Measurements from ENCODE around the gene GATB. TPM values are rescaled to one million over a fixed set of nuclear protein-coding genes. Genes with fewer than 3 reads are reported as not detected.

The GATB gene
- total and polyA plus RNA-seq, 2 donors (not counting 1 experiment from before 2014, with no cell fraction given) = 11.6 to 19.2 TPM

GRCh38 chr4:151744614-151745013 is 16.2 kb downstream of the GATB start:
- no peaks in the 10 kb centered on the region for H3K27me3 ChIP-seq (replicated peaks in 1 of 4; ENCODE audit: control extremely low read depth in 1 of 4, control insufficient read depth in 3 of 4, insufficient read depth in 4 of 4, low read length in 3 of 4)
- no peak overlapping the region for H3K9ac ChIP-seq (ENCODE audit: low read length)
- H4K20me1 ChIP-seq (ENCODE audit: control insufficient read depth, insufficient read depth, low read length, poor library complexity, severe bottlenecking) = no peaks in the 10 kb centered on the region
- Mint-ChIP-seq H3K4me1 (no peaks in the 10 kb centered on the region), H3K27ac (no peak overlapping the region), H3K9me3 (ENCODE audit: insufficient read depth) (no peaks in the 10 kb centered on the region), H3K4me3 (no peak overlapping the region), H3K27me3 (no peaks in the 10 kb centered on the region)
- H3K27ac ChIP-seq (ENCODE audit: low read length in 2 of 2) = no peak overlapping the region
- ATAC-seq (ENCODE audit: low read depth) = no peak
- no peak for DNase-seq
- no peaks in the 10 kb centered on the region for H3K4me1 ChIP-seq (ENCODE audit: control insufficient read depth in 2 of 2, insufficient read depth in 2 of 2, low read length in 2 of 2)
- ChIA-PET POLR2A (no interaction called here), CTCF (no interaction called here)
- WGBS (ENCODE audit: insufficient coverage) = no CpG with 5 or more reads among the region's 1 CpG
- TF ChIP-seq CTCF (IDR thresholded peaks at IDR 0.05) = no peak
- no peak for TF ChIP-seq EZH2 (IDR thresholded peaks at IDR 0.05; ENCODE audit: borderline replicate concordance, insufficient read depth, low read depth, low read length, poor library complexity, severe bottlenecking)
- H3K4me2 ChIP-seq (replicated peaks; ENCODE audit: low read depth, low read length, poor library complexity, severe bottlenecking) = no peak overlapping the region
- H3K9me3 ChIP-seq (ENCODE audit: control extremely low read depth in 1 of 3, control insufficient read depth in 2 of 3, insufficient read depth in 1 of 3, low read length in 2 of 3) = no peaks in the 10 kb centered on the region
- no peak overlapping the region for H2AFZ ChIP-seq (ENCODE audit: insufficient read depth, low read depth, low read length, poor library complexity, severe bottlenecking)
- H3K79me2 ChIP-seq (ENCODE audit: control insufficient read depth, insufficient read depth, low read length) = peaks cover 3% of the 10 kb centered on the region
- intact Hi-C loops (cut with micrococcal nuclease) = no loop called here
- H3K4me3 ChIP-seq (ENCODE audit: control extremely low read depth in 1 of 5, extremely low read depth in 1 of 5, insufficient read depth in 1 of 5, low read depth in 2 of 5, low read length in 4 of 5) = no peak overlapping the region
- peaks cover 1 to 12% of the 10 kb centered on the region in 2 experiments for H3K36me3 ChIP-seq (replicated peaks in 1 of 2; ENCODE audit: control extremely low read depth in 1 of 2, control insufficient read depth in 1 of 2, extremely low read depth in 1 of 2, insufficient read depth in 2 of 2, low read length in 1 of 2)

- no peak overlapping the region for H3K4me3 Mint-ChIP-seq
- H3K36me3 ChIP-seq (replicated peaks in 1 of 2; ENCODE audit: control extremely low read depth in 1 of 2, control insufficient read depth in 1 of 2, extremely low read depth in 1 of 2, insufficient read depth in 2 of 2, low read length in 1 of 2) = peaks cover 1 to 14% of the 10 kb centered on the region in 2 experiments
- H3K4me2 ChIP-seq (replicated peaks; ENCODE audit: low read depth, low read length, poor library complexity, severe bottlenecking) = no peak overlapping the region
- no peak overlapping the region for H3K4me3 ChIP-seq (ENCODE audit: control extremely low read depth in 1 of 5, extremely low read depth in 1 of 5, insufficient read depth in 1 of 5, low read depth in 2 of 5, low read length in 4 of 5)
- intact Hi-C loops (cut with micrococcal nuclease) = no loop called here
- CTCF ChIA-PET = no interaction called here
- H3K4me1 ChIP-seq (ENCODE audit: control insufficient read depth in 2 of 2, insufficient read depth in 2 of 2, low read length in 2 of 2) = no peaks in the 10 kb centered on the region
- no peak for TF ChIP-seq CTCF (IDR thresholded peaks at IDR 0.05)
- TF ChIP-seq EZH2 (IDR thresholded peaks at IDR 0.05; ENCODE audit: borderline replicate concordance, insufficient read depth, low read depth, low read length, poor library complexity, severe bottlenecking) = no peak
- no peaks in the 10 kb centered on the region for H3K4me1 Mint-ChIP-seq
- H3K79me2 ChIP-seq (ENCODE audit: control insufficient read depth, insufficient read depth, low read length) = peaks cover 3% of the 10 kb centered on the region
- H2AFZ ChIP-seq (ENCODE audit: insufficient read depth, low read depth, low read length, poor library complexity, severe bottlenecking) = no peak overlapping the region
- WGBS (ENCODE audit: insufficient coverage) = no CpG with 5 or more reads among the region's 4 CpGs
- H3K27me3 Mint-ChIP-seq = no peaks in the 10 kb centered on the region
- H4K20me1 ChIP-seq (ENCODE audit: control insufficient read depth, insufficient read depth, low read length, poor library complexity, severe bottlenecking) = no peaks in the 10 kb centered on the region
- DNase-seq (no peak), ATAC-seq (ENCODE audit: low read depth) (no peak)
- H3K27me3 ChIP-seq (replicated peaks in 1 of 4; ENCODE audit: control extremely low read depth in 1 of 4, control insufficient read depth in 3 of 4, insufficient read depth in 4 of 4, low read length in 3 of 4) = no peaks in the 10 kb centered on the region
- no peaks in the 10 kb centered on the region for H3K9me3 Mint-ChIP-seq (ENCODE audit: insufficient read depth)
- no peak overlapping the region for H3K27ac ChIP-seq (ENCODE audit: low read length in 2 of 2)
- no peaks in the 10 kb centered on the region for H3K9me3 ChIP-seq (ENCODE audit: control extremely low read depth in 1 of 3, control insufficient read depth in 2 of 3, insufficient read depth in 1 of 3, low read length in 2 of 3)
- no peak overlapping the region for H3K27ac Mint-ChIP-seq
- H3K9ac ChIP-seq (ENCODE audit: low read length) = no peak overlapping the region
- POLR2A ChIA-PET = no interaction called here
Observed at GRCh38 chr4:151743894-151744293, 16.9 kb downstream of the GATB start.
